ENCODE data around the gene SERF2.
"Not testable (repeated sequence)": the region's sequence is repeated elsewhere in the genome, so short reads cannot be mapped to it uniquely, and the experiment has no call there.

Gene SERF2

GRCh38 chr15:43830691-43831275 lies 38.7 kb downstream of the SERF2 start:
- not testable (repeated sequence) for DNase-seq

- not testable (repeated sequence) for DNase-seq
Measured at GRCh38 chr15:43831519-43832052, 39.5 kb downstream of the SERF2 start.

- DNase-seq = not testable (repeated sequence)
Measured at GRCh38 chr15:43832485-43832884, 40.4 kb downstream of the SERF2 start.

- DNase-seq = no peak
Measured at GRCh38 chr15:43845421-43845820, 53.3 kb downstream of the SERF2 start.
